Epithelial cell of esophagus (primary cell): Measurements from ENCODE around the gene RTEL1.
"Not testable (repeated sequence)": the region's sequence is repeated elsewhere in the genome, so short reads cannot be mapped to it uniquely, and the experiment has no call there.

Source experiments
- DNase-seq: peaks from one replicate; pipeline ENCODE4 v3.0.0; 2010; ENCODE audit warnings: low read depth
- H3K4me3 ChIP-seq: 2 replicates; pipeline ENCODE4 v1.5.1; 2011; ENCODE audit warnings: mild to moderate bottlenecking, low read length, control low read depth
- CTCF ChIP-seq: IDR thresholded peaks from 2 replicates; pipeline ENCODE4 v1.5.1; 2011; ENCODE audit warnings: low read depth, mild to moderate bottlenecking, low read length, control low read depth, inconsistent platforms; ENCODE audit not compliant: insufficient read depth; ENCODE audit errors: missing control alignments

The RTEL1 gene

GRCh38 chr20:63655249-63655648 is 2.9 kb upstream of the RTEL1 start:
- DNase-seq: no peak
- H3K4me3 ChIP-seq: no peak overlapping the region
- no peak for TF ChIP-seq CTCF

GRCh38 chr20:63656451-63656850 is 1.7 kb upstream of the RTEL1 start:
- TF ChIP-seq CTCF: no peak
- no peak overlapping the region for H3K4me3 ChIP-seq
- DNase-seq: no peak

- no peak for DNase-seq
- no peak for TF ChIP-seq CTCF
- H3K4me3 ChIP-seq: peak overlapping the region; percentile 93
These were observed 714 bp upstream of the RTEL1 start for GRCh38 chr20:63657260-63657936.

GRCh38 chr20:63658749-63659187 is 656 bp downstream of the RTEL1 start:
- no peak for TF ChIP-seq CTCF
- peak overlapping the region; percentile 93 for H3K4me3 ChIP-seq
- DNase-seq: peak; percentile 35

- peak overlapping the region; percentile 93 for H3K4me3 ChIP-seq
- no peak for DNase-seq
- TF ChIP-seq CTCF: no peak
These were observed 1.3 kb downstream of the RTEL1 start for GRCh38 chr20:63659370-63659769.

GRCh38 chr20:63660174-63660573 is 2.1 kb downstream of the RTEL1 start:
- not testable (repeated sequence) for DNase-seq, H3K4me3 ChIP-seq

GRCh38 chr20:63660622-63661021 is 2.5 kb downstream of the RTEL1 start:
- DNase-seq: no peak
- no peak overlapping the region for H3K4me3 ChIP-seq
- no peak for TF ChIP-seq CTCF

- TF ChIP-seq CTCF: no peak
- DNase-seq: no peak
- H3K4me3 ChIP-seq: no peak overlapping the region
These were observed 3.0 kb downstream of the RTEL1 start for GRCh38 chr20:63661108-63661507.
